ENCODE measurements around the gene CYB5B. TPM values are rescaled to one million over a fixed set of nuclear protein-coding genes. Genes with fewer than 3 reads are reported as not detected.

Gene CYB5B
- polyA plus RNA-seq, 1 experiment, result 134 TPM

DNA sequence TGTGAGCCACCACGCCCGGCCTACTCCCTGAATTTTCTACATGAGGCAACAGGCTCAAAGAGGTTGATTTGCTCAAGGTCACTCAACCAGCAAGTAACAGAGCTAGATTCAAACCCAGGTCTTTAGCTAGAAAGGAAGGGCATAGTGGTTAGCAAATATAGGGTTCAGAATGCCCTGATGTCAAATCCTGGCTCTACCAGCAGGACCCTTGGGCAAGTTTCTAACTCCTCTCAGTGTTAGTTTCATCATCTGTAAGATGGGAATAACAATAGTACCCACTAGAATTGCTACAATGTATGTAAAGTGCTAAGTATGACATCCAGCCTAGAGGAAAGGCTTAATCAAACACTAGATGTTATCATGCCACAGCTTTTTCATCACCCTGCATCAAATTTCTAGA, 19.1 kb upstream of the CYB5B start:
- Histone ChIP-seq H3K36me3 (ENCODE audit: control insufficient read depth, insufficient read depth, low read length) (no peaks in the 10 kb centered on the region), H3K27me3 (ENCODE audit: control insufficient read depth, insufficient read depth, low read length) (no peaks in the 10 kb centered on the region), H3K4me3 (ENCODE audit: low read depth, low read length) (no peak overlapping the region)
- ChIA-PET CTCF (interaction anchor here (1.0 kb wide), 1 partner anchor 242 kb away, joined by 3 read pairs; no protein-coding TSS in a partner anchor), POLR2A (no interaction called here)
- TF ChIP-seq, protein P1, sequence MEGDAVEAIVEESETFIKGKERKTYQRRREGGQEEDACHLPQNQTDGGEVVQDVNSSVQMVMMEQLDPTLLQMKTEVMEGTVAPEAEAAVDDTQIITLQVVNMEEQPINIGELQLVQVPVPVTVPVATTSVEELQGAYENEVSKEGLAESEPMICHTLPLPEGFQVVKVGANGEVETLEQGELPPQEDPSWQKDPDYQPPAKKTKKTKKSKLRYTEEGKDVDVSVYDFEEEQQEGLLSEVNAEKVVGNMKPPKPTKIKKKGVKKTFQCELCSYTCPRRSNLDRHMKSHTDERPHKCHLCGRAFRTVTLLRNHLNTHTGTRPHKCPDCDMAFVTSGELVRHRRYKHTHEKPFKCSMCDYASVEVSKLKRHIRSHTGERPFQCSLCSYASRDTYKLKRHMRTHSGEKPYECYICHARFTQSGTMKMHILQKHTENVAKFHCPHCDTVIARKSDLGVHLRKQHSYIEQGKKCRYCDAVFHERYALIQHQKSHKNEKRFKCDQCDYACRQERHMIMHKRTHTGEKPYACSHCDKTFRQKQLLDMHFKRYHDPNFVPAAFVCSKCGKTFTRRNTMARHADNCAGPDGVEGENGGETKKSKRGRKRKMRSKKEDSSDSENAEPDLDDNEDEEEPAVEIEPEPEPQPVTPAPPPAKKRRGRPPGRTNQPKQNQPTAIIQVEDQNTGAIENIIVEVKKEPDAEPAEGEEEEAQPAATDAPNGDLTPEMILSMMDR (IDR thresholded peaks at IDR 0.05; ENCODE audit: insufficient read depth, low read depth, low read length), result no peak
- DNase-seq (ENCODE audit: low read depth), result no peak

DNA sequence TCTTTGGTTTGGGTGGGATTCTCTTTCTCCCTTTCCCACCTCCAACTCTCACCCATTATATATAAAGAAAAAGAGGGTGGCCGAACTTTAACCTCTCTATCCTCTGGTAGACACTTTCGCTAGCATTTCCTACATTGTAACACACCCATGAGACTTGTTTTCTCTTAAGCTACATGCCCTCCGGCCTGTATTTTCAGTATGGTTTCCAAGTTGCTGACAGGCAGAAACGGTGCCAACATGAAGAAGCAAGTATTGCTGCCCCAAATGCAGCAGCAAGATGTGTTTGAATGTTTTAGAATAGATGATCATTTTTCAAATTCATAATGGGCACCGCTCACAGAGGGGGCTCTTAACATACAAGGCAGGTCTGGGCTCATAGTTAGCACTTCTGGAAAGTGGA, 18.7 kb upstream of the CYB5B start:
- no peaks in the 10 kb centered on the region for H3K27me3 ChIP-seq (ENCODE audit: control insufficient read depth, insufficient read depth, low read length)
- CTCF ChIA-PET, result interaction anchor here (1.0 kb wide), 1 partner anchor 241 kb away, joined by 3 read pairs; no protein-coding TSS in a partner anchor
- no peaks in the 10 kb centered on the region for H3K36me3 ChIP-seq (ENCODE audit: control insufficient read depth, insufficient read depth, low read length)
- TF ChIP-seq, protein P1 (IDR thresholded peaks at IDR 0.05; ENCODE audit: insufficient read depth, low read depth, low read length), result no peak
- POLR2A ChIA-PET, result no interaction called here
- no peak overlapping the region for H3K4me3 ChIP-seq (ENCODE audit: low read depth, low read length)
- DNase-seq (ENCODE audit: low read depth), result no peak

DNA sequence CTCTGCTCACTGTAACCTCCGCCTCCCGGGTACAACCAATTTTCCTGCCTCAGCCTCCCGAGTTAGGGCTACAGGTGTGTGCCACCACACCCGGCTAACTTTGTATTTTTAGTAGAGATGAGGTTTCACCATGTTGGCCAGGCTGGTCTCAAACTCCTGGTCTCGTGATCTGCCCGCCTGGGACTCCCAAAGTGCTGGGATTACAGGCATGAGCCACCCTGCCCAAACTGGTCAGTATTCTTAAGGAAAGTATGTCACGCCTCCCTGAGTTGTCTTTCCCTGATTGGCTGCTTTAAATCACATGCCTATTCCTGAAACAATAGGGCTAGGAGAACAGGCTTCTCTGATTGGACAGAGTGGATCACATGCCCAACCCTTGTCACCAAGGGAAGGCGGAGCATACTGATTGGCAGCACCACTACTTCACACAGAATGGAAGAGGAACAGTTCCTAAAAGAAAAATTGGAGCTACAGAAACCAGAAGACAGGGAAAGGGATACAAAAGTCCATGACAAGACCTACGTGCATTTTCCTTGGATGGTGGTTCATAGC, 17.6 kb upstream of the CYB5B start:
- Histone ChIP-seq H3K27me3 (ENCODE audit: control insufficient read depth, insufficient read depth, low read length) (no peaks in the 10 kb centered on the region), H3K36me3 (ENCODE audit: control insufficient read depth, insufficient read depth, low read length) (no peaks in the 10 kb centered on the region), H3K4me3 (ENCODE audit: low read depth, low read length) (no peak overlapping the region)
- TF ChIP-seq, protein P1 (IDR thresholded peaks at IDR 0.05; ENCODE audit: insufficient read depth, low read depth, low read length), result no peak
- ChIA-PET CTCF (no interaction called here), POLR2A (no interaction called here)
- no peak for DNase-seq (ENCODE audit: low read depth)

DNA sequence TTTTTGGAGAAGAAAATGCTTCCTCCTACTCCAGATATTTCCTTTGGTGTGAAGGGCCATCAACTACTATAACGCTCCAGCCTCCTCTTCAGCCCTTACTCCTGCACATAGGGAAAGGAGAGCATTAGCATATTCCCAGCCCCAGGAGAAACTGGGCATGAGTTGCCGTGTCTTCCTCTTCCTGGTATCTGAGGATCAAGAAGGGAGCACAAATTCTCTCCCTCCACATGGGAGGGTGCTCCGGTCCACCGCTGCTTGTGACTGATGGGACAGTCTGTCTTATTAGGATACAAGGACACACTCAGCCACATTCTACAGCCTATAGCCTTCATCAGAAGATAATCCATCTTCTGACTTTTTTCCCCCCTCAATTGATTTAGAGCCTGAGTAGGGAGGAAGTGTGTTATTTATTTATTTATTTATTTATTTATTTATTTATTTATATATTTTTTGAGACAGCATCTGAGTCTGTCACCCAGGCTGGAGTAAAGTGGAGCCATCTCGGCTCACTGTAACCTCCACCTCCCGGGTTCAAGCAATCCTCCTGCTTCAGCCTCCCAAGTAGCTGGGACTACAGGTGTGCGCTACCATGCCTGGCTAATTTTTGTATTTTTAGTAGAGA, 16.6 kb upstream of the CYB5B start:
- no peaks in the 10 kb centered on the region for H3K27me3 ChIP-seq (ENCODE audit: control insufficient read depth, insufficient read depth, low read length)
- ChIA-PET POLR2A (no interaction called here), CTCF (interaction anchor here (0.6 kb wide), 1 partner anchor 1507 kb away, joined by 3 read pairs; no protein-coding TSS in a partner anchor)
- no peak for DNase-seq (ENCODE audit: low read depth)
- H3K36me3 ChIP-seq (ENCODE audit: control insufficient read depth, insufficient read depth, low read length), result no peaks in the 10 kb centered on the region
- TF ChIP-seq, protein P1 (IDR thresholded peaks at IDR 0.05; ENCODE audit: insufficient read depth, low read depth, low read length), result no peak
- H3K4me3 ChIP-seq (ENCODE audit: low read depth, low read length), result no peak overlapping the region

DNA sequence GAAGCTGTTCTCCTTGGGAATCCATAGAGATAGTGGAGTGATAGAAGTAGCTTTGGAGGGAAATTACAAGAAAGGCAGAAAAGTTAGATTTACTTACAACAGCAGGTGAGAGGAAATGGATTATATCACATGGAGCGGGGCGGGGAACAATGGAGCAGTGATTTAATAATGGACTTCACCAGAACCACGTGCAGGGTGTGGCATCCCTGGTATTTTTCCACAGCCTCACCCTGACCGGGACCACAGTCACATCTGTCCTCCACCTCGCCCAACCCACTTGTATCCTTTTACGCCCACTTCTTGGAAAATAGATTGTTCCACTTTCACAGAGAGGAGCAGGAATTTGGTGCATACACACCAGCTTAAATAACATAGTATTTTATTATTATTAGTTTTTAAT, 15.9 kb upstream of the CYB5B start:
- Histone ChIP-seq H3K36me3 (ENCODE audit: control insufficient read depth, insufficient read depth, low read length) (no peaks in the 10 kb centered on the region), H3K27me3 (ENCODE audit: control insufficient read depth, insufficient read depth, low read length) (no peaks in the 10 kb centered on the region), H3K4me3 (ENCODE audit: low read depth, low read length) (no peak overlapping the region)
- TF ChIP-seq, protein P1 (IDR thresholded peaks at IDR 0.05; ENCODE audit: insufficient read depth, low read depth, low read length), result no peak
- no peak for DNase-seq (ENCODE audit: low read depth)
- ChIA-PET CTCF (interaction anchor here (0.6 to 1.1 kb wide), 2 partner anchors 346 to 1508 kb away, joined by 3 read pairs; partner anchors contain the start of gene NOB1), POLR2A (no interaction called here)

Measured in BJ (cell line).